Small intestine (tissue), 7 donors: ENCODE measurements around the gene PTPN4. TPM values are rescaled to one million over a fixed set of nuclear protein-coding genes. Genes with fewer than 3 reads are reported as not detected.

Experiments
- DNase-seq, 2 donors: peaks; one replicate each; pipeline versions ENCODE4 v3.0.0 to v3.0.0-alpha.2; 2013
- FAIRE-seq: peaks from 2 replicates; lab custom pipeline; 2012; peaks lifted over from hg19 to GRCh38; lab: Jason Lieb, UNC
- H3K27ac ChIP-seq, 3 donors: one replicate each; pipeline ENCODE4 v1.5.1; 2013; ENCODE audit warnings: low read length in 2 of 3, mild to moderate bottlenecking in 2 of 3, control low read depth in 1 of 3, inconsistent platforms in 1 of 3, low read depth in 1 of 3, moderate library complexity in 1 of 3
- H3K27me3 ChIP-seq, 3 donors: one replicate each; pipeline ENCODE4 v1.6.1; 2013; ENCODE audit warnings: low read length in 3 of 3, inconsistent platforms in 1 of 3; ENCODE audit not compliant: control insufficient read depth in 3 of 3, insufficient read depth in 3 of 3
- H3K36me3 ChIP-seq, 3 donors: one replicate each; pipeline ENCODE4 v1.6.1; 2013; ENCODE audit warnings: low read length in 3 of 3, inconsistent platforms in 1 of 3, low read depth in 1 of 3, mild to moderate bottlenecking in 1 of 3, moderate library complexity in 1 of 3; ENCODE audit not compliant: control insufficient read depth in 3 of 3, insufficient read depth in 2 of 3
- H3K4me1 ChIP-seq, 3 donors: one replicate each; pipeline ENCODE4 v1.6.1; 2013; ENCODE audit warnings: low read length in 2 of 3, inconsistent platforms in 1 of 3, low read depth in 1 of 3, mild to moderate bottlenecking in 1 of 3, moderate library complexity in 1 of 3; ENCODE audit not compliant: control insufficient read depth in 3 of 3, insufficient read depth in 2 of 3
- H3K4me3 ChIP-seq, 3 donors: one replicate each; pipeline ENCODE4 v1.5.1; 2013; ENCODE audit warnings: low read length in 3 of 3, control low read depth in 1 of 3, inconsistent platforms in 1 of 3, low read depth in 1 of 3, mild to moderate bottlenecking in 1 of 3, moderate library complexity in 1 of 3
- H3K9me3 ChIP-seq, 2 donors: one replicate each; pipeline ENCODE4 v1.6.1; 2013; ENCODE audit warnings: low read depth in 1 of 2, low read length in 1 of 2; ENCODE audit not compliant: control insufficient read depth in 2 of 2, insufficient read depth in 1 of 2
- WGBS, 3 donors: extraction: QIAGEN DNeasy Blood & Tissue Kit; methylation state at CpG; one replicate each; pipeline ENCODE4 v1.1.7; 2013; 5-methylcytosine and 5-hydroxymethylcytosine counted together
- polyA plus RNA-seq, 4 donors: library from polyadenylated mRNA; stranded (reverse) in 3 of 4; unstranded in 1 of 4; fragments of 200-250 nt in 3 of 4; fragments of 120-200 nt in 1 of 4; gene quantifications; one replicate each; pipeline versions ENCODE4 v1.2.1 to v1.2.3, GENCODE V29; 2013
- donor health status: healthy with polysubstance abuse.
- donor health status: control.
- donor health status: control.
- donor health status: Bipolar disorder and iron deficiency.
- donor health status: healthy.

Gene PTPN4
- polyA plus RNA-seq, 4 donors: 1.9 to 13.4 (median 6.0) TPM

DNA sequence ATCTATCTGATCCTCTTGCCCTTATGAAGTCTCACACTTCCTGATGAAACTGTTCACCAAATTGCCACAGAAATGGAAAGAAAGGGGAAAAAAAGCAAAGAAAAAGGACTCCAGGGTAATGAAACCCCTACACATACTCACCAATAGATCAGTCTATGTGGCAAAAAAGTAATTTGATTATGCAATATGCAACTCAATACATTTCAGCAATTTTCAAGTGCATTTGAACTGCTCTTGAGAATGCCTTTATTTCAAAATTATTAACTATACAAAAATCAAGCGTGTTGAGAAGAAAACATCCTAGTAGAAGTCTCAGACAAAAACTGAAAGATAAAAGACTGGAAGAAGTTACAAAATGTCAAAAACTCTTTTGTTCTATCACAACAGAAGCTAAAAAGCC lies 32.2 kb upstream of the PTPN4 start:
- DNase-seq: no peak
- Histone ChIP-seq H3K27me3 (no peaks in the 10 kb centered on the region), H3K9me3 (no peaks in the 10 kb centered on the region), H3K4me3 (no peak overlapping the region), H3K4me1 (no peaks in the 10 kb centered on the region), H3K36me3 (no peaks in the 10 kb centered on the region), H3K27ac (no peak overlapping the region)
- WGBS, 3 donors: 89 to 95% (median 93%) methylated on average over 1 of the region's 1 CpG
- no peak for FAIRE-seq

DNA sequence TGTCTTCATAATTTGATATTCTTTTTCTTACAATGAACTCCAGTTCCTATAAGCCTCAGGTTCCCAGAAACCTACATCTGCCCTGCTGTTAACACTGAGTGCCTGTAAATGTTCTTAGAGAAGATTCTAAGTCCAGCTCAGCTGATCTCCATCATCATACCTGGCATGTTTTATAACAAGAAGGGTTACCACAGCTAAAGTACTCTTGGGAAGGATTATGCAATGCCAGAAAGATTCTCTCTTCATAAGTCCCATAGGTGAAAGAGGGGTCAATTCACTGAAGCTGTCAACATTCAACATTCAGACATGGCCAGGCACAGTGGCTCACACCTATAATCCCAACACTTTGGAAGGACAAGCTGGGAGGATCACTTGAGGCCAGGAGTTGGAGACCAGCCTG lies 31.3 kb upstream of the PTPN4 start:
- no peaks in the 10 kb centered on the region for H3K9me3 ChIP-seq
- H3K4me3 ChIP-seq: no peak overlapping the region
- DNase-seq: no peak
- no peak overlapping the region for H3K27ac ChIP-seq
- H3K27me3 ChIP-seq: no peaks in the 10 kb centered on the region
- H3K36me3 ChIP-seq: no peaks in the 10 kb centered on the region
- H3K4me1 ChIP-seq: no peaks in the 10 kb centered on the region
- FAIRE-seq: no peak

DNA sequence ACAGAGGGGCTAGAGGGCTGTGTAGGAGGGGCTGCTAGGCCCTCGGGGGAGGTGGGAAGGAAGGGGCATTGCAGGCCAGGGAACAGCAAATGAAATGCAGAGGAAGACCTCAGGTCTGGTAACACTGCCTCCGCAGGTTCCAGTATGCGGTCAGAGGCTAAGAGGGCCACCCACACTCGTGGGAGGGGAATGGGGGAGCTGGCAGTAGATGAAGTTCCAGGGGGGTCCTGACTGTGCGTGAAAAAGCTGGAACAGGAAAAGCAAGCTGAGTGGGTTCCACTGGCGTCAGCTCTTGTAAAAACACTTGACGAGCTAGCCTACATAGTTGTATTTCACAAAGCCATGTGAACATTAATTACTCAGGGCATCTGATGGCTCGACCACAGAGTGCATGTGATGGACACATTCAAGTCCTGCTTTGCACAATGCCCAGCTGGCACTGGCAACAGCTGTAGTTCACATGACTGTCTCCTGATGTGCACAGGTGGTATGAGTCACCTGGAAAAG lies 29.0 kb upstream of the PTPN4 start:
- H3K4me1 ChIP-seq: no peaks in the 10 kb centered on the region
- H3K9me3 ChIP-seq: no peaks in the 10 kb centered on the region
- H3K36me3 ChIP-seq: no peaks in the 10 kb centered on the region
- no peak for DNase-seq
- no peak overlapping the region for H3K27ac ChIP-seq
- 76 to 78% (median 77%) methylated on average over 8 of the region's 8 CpGs for WGBS, 3 donors
- FAIRE-seq: no peak
- H3K4me3 ChIP-seq: no peak overlapping the region
- H3K27me3 ChIP-seq: no peaks in the 10 kb centered on the region

DNA sequence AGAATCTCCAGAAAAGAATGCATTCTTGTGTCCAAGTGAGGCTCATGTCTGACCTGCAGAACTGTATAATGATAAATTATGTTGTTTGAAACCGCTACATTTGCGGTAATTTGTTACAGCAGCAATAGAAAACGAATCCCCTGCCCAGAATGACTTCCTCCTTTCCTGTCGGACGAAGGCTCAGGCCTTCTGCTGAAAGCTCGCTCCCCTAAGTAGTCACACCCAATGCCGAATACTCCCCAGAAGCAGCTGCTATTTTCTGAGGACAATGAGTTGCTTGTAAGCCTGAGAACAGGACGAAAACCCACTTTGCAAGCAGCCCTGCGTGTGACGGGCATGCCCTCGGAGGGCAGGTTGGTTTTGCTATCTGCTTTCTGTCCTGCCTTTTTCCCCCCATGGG lies 27.7 kb upstream of the PTPN4 start:
- no peaks in the 10 kb centered on the region for H3K4me1 ChIP-seq
- no peak overlapping the region for H3K4me3 ChIP-seq
- 71 to 79% (median 75%) methylated on average over 11 of the region's 11 CpGs for WGBS, 3 donors
- H3K27me3 ChIP-seq: no peaks in the 10 kb centered on the region
- no peaks in the 10 kb centered on the region for H3K9me3 ChIP-seq
- DNase-seq: no peak
- no peaks in the 10 kb centered on the region for H3K36me3 ChIP-seq
- no peak for FAIRE-seq
- H3K27ac ChIP-seq: no peak overlapping the region

DNA sequence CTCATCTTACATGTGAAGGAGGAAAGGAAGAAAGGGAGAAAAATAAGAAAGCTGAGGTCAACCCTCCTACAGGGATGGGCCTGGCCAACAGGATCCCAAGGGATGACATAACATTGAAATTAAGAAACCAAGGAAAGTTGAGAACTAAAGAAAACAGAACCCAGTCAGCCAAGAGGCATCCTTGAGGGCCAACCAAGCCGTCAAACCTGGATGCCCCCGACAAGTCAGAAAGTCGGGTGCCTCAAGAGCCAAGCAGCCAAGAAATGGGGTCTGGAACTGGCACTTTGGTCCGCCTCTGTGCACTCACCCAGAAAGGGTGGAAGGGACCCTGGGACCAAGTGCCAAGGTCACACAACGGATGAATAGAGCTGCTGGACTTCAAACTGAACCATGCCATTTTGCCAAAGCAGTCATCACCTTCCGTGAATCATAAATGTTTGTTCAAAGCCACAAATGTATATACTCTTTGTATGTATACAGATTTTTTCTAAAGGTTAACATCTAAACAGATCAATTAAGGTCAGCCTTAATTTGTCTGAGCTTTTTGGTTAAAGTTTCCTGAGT lies 27.0 kb upstream of the PTPN4 start:
- no peaks in the 10 kb centered on the region for H3K4me1 ChIP-seq
- no peaks in the 10 kb centered on the region for H3K9me3 ChIP-seq
- DNase-seq (no peak), FAIRE-seq (no peak)
- no peak overlapping the region for H3K27ac ChIP-seq
- 85 to 88% (median 85%) methylated on average over 6 of the region's 6 CpGs for WGBS, 3 donors
- H3K4me3 ChIP-seq: no peak overlapping the region
- H3K27me3 ChIP-seq: no peaks in the 10 kb centered on the region
- no peaks in the 10 kb centered on the region for H3K36me3 ChIP-seq

DNA sequence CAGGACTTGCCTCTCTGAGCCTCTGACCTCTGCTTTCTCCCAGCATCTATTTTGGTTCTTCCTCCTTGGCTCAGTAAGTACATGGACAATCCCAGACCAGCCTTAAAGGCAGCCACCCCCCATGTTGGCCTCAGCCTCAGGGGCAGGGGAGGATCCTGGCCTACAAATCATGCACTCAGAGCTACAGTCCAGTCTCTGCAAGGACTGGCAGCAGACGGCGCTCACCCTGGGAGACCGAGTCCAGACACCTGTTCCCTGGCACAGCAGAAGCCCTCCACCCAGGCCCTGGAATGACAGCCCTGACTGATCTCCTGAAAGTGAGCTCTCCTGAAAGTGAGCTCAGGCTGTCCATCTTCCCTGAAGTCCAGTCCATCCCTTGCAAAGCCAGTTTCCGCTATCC lies 25.7 kb upstream of the PTPN4 start:
- WGBS, 3 donors: 84 to 96% (median 90%) methylated on average over 4 of the region's 4 CpGs
- FAIRE-seq (no peak), DNase-seq (no peak)
- Histone ChIP-seq H3K4me3 (no peak overlapping the region), H3K9me3 (no peaks in the 10 kb centered on the region), H3K27ac (no peak overlapping the region), H3K4me1 (no peaks in the 10 kb centered on the region), H3K36me3 (no peaks in the 10 kb centered on the region), H3K27me3 (no peaks in the 10 kb centered on the region)

DNA sequence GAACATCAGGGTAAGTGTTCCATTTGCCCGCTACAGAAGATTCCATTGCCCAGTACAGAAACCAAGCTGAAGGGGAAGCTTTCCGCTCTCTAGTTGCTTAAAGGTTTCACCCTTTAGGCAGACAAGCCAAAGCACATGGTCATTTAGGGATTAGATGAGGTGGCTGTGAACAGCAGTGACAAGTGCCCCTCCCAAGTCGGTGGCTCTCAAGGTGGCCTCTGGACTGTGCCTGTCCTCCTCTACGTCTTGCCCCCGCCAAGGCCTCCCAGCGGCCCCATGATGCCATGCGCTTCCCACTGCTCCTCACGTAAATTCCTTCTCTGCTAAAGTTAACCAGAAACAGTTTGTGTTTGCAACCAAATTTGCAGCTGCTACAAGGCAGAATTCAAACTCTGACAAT lies 24.2 kb upstream of the PTPN4 start:
- H3K4me1 ChIP-seq: no peaks in the 10 kb centered on the region
- WGBS, 3 donors: 86 to 93% (median 91%) methylated on average over 8 of the region's 8 CpGs
- H3K27me3 ChIP-seq: no peaks in the 10 kb centered on the region
- H3K9me3 ChIP-seq: no peaks in the 10 kb centered on the region
- H3K36me3 ChIP-seq: no peaks in the 10 kb centered on the region
- no peak for FAIRE-seq
- H3K27ac ChIP-seq: no peak overlapping the region
- no peak for DNase-seq
- no peak overlapping the region for H3K4me3 ChIP-seq

DNA sequence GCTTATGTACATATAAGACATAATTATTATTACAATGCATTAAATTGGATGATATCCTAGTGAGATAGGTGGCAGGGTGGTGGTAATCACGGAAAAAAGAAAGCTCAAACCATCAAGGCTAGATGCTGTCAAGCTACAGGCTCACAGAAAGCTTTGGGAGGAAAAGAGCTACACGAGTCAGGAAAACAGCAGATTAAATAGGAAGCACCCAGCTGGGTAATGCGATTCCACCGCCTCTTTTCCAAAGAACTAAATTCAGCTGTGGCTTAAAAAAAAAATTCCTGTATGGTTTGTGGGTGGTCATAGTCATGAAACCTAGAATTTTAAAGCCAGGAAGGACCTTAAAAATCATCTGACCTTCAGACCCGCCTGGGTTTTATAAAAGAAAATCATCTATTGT lies 23.7 kb upstream of the PTPN4 start:
- FAIRE-seq (no peak), DNase-seq (no peak)
- no peak overlapping the region for H3K27ac ChIP-seq
- 49 to 61% (median 60%) methylated on average over 5 of the region's 5 CpGs for WGBS, 3 donors
- H3K36me3 ChIP-seq: no peaks in the 10 kb centered on the region
- no peaks in the 10 kb centered on the region for H3K9me3 ChIP-seq
- no peak overlapping the region for H3K4me3 ChIP-seq
- no peaks in the 10 kb centered on the region for H3K4me1 ChIP-seq
- no peaks in the 10 kb centered on the region for H3K27me3 ChIP-seq

DNA sequence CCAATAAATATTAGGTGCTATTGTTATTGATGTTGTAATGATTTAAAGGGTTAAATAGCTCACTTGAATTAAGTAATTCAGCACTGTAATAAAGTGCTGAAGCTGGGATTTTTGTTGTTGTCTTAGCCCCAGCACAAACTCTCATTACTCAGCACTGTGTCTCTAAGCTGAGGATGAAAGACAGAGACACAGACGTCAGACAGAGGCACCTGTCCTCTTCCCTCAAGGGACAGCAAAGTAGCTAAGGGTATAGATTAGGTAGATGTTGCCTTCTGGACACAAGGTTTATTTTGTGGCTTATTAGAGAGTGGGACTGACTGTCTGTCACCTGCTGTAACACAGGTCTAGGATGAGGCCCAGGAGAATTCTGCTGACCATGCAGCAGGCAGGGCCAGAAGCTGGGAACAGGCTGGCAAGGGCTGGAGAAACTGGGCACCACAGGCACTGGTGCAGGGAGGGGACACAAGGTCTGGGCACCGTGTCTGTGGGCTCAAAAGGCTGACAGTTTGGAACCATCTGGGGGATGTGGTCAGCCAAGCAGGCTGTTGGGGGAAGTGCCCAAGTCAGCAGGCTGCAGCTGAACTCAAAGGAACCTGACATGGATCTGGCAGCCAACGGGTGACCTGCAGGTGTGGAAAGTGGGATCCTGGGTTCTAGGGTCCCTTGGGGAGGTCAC lies 20.0 kb upstream of the PTPN4 start:
- Histone ChIP-seq H3K9me3 (no peaks in the 10 kb centered on the region), H3K36me3 (no peaks in the 10 kb centered on the region), H3K27me3 (no peaks in the 10 kb centered on the region), H3K27ac (no peak overlapping the region), H3K4me3 (no peak overlapping the region), H3K4me1 (no peaks in the 10 kb centered on the region)
- 63 to 77% (median 76%) methylated on average over 3 of the region's 3 CpGs for WGBS, 3 donors
- no peak for FAIRE-seq
- no peak for DNase-seq
